Prostate gland (tissue), 2 donors: ENCODE measurements around the gene ADRM1.

Source experiments
- CTCF ChIP-seq, 4 experiments: fragments of 200-600 bp in 2 of 4; fragments of 450-650 bp in 2 of 4; sonication (generic) in 2 of 4; IDR thresholded peaks; 1 replicate in 3 of 4; 2 replicates in 1 of 4; pipeline ENCODE4 v1.5.1; 2016 to 2019; ENCODE audit warnings: antibody characterized with exemption in 4 of 4, mild to moderate bottlenecking in 2 of 4, moderate library complexity in 2 of 4
- POLR2A ChIP-seq: fragments of 450-650 bp; IDR thresholded peaks from one replicate; pipeline ENCODE4 v1.6.1; 2016; ENCODE audit warnings: antibody characterized with exemption, mild to moderate bottlenecking
- POLR2AphosphoS5 ChIP-seq: sonication (generic); formaldehyde crosslinking; IDR thresholded peaks from one replicate; pipeline ENCODE4 v1.6.1; 2017; ENCODE audit warnings: antibody characterized with exemption

- no peak for TF ChIP-seq POLR2A
- no peak for TF ChIP-seq CTCF (IDR thresholded peaks at IDR 0.05)
- no peak for TF ChIP-seq POLR2AphosphoS5
Measured at GRCh38 chr20:62357681-62358080, 54.9 kb downstream of the ADRM1 start.
